ENCODE measurements around the gene IFNG.

IFNG gene

GRCh38 chr12:68156636-68157035, 2.9 kb downstream of the IFNG start:
- ChIA-PET CTCF (interaction anchor here (1.5 to 4.2 kb wide), 6 partner anchors 9 to 116 kb away, joined by 3 to 25 read pairs (median 4); no protein-coding TSS in a partner anchor), POLR2A (no interaction called here)
- no peak for TF ChIP-seq CTCF (IDR thresholded peaks at IDR 0.05; ENCODE audit: control extremely low read depth, extremely low read depth, low read depth, missing control alignments)
- DNase-seq (ENCODE audit: extremely low spot score) = no peak

GRCh38 chr12:68154779-68155178, 4.8 kb downstream of the IFNG start:
- POLR2A ChIA-PET = no interaction called here
- CTCF ChIA-PET = interaction anchor here (1.2 to 1.6 kb wide), 3 partner anchors 18 to 114 kb away, joined by 3 to 4 read pairs (median 3); no protein-coding TSS in a partner anchor
- no peak for TF ChIP-seq CTCF (IDR thresholded peaks at IDR 0.05; ENCODE audit: control extremely low read depth, extremely low read depth, low read depth, missing control alignments)
- no peak for DNase-seq (ENCODE audit: extremely low spot score)

GRCh38 chr12:68148261-68148951, 11.1 kb downstream of the IFNG start:
- no peak for DNase-seq (ENCODE audit: extremely low spot score)
- POLR2A ChIA-PET = no interaction called here
- CTCF ChIA-PET = interaction anchor here (1.6 kb wide), 1 partner anchor 9 kb away, joined by 3 read pairs; no protein-coding TSS in a partner anchor
- no peak for TF ChIP-seq CTCF (IDR thresholded peaks at IDR 0.05; ENCODE audit: control extremely low read depth, extremely low read depth, low read depth, missing control alignments)

- no peak for DNase-seq (ENCODE audit: extremely low spot score)
- ChIA-PET CTCF (interaction anchor here (1.0 to 2.1 kb wide), 3 partner anchors 10 to 18 kb away, joined by 3 to 6 read pairs (median 3); no protein-coding TSS in a partner anchor), POLR2A (no interaction called here)
- TF ChIP-seq CTCF (IDR thresholded peaks at IDR 0.05; ENCODE audit: control extremely low read depth, extremely low read depth, low read depth, missing control alignments) = no peak
Observed at GRCh38 chr12:68140556-68140955, 19.0 kb downstream of the IFNG start.

- no peak for TF ChIP-seq CTCF (IDR thresholded peaks at IDR 0.05; ENCODE audit: control extremely low read depth, extremely low read depth, low read depth, missing control alignments)
- ChIA-PET CTCF (interaction anchor here (2.1 kb wide), 1 partner anchor 18 kb away, joined by 6 read pairs; no protein-coding TSS in a partner anchor), POLR2A (no interaction called here)
- no peak for DNase-seq (ENCODE audit: extremely low spot score)
Observed at GRCh38 chr12:68139941-68140340, 19.6 kb downstream of the IFNG start.

- ChIA-PET POLR2A (no interaction called here), CTCF (no interaction called here)
- TF ChIP-seq CTCF (IDR thresholded peaks at IDR 0.05; ENCODE audit: control extremely low read depth, extremely low read depth, low read depth, missing control alignments) = no peak
Observed at GRCh38 chr12:68139001-68139400, 20.5 kb downstream of the IFNG start.

More at GRCh38 chr12:68139001-68139400, 20.5 kb downstream of the IFNG start:
- DNase-seq (ENCODE audit: extremely low spot score) = no peak
